Measurements from ENCODE around the gene ZNF695.

GRCh38 chr1:247037511-247038320 lies 29.9 kb upstream of the ZNF695 start:
- TF ChIP-seq CTCF (IDR thresholded peaks at IDR 0.05), result no peak
- TF ChIP-seq POLR2A (IDR thresholded peaks at IDR 0.05), result no peak
- TF ChIP-seq EP300 (IDR thresholded peaks at IDR 0.05), result no peak
